H1 (cell line): ENCODE measurements around the gene BRCC3. TPM values are rescaled to one million over a fixed set of nuclear protein-coding genes. Genes with fewer than 3 reads are reported as not detected.

ENCODE experiments used
- polyA plus RNA-seq, 7 experiments: library from polyadenylated mRNA; depleted of rRNA in 3 of 7; stranded (reverse) in 5 of 7; unstranded in 2 of 7; fragments of >200 nt in 5 of 7; fragments of 200-250 nt in 2 of 7; gene quantifications; 1 replicate in 5 of 7; 2 replicates in 1 of 7; 4 replicates in 1 of 7; pipeline versions ENCODE4 v1.2.1 to v1.2.3, GENCODE V29; 2011 to 2013; ENCODE audit warnings: missing spikeins in 2 of 7, mixed read lengths in 2 of 7
- total RNA-seq: library from RNA; stranded (reverse); fragmentation: NEBNext Ultra II Directional; extraction: Animal tissue kit (Norgen Biotek cat#: 25700); gene quantifications from 2 replicates; pipeline ENCODE4 v1.2.1, GENCODE V29; 2021

The BRCC3 gene
- total and polyA plus RNA-seq, 2 of the 8 experiments (the other 6 are each of a cell fraction or from before 2014, with no cell fraction given), result 13.1 to 23.2 TPM

Other genes with a start within 250 kb of the BRCC3 start
- not detected in 2 replicates for gene SMIM9, start 236.8 kb upstream of the BRCC3 start, total RNA-seq
- not detected in 2 replicates for gene SMIM9, start 236.8 kb upstream of the BRCC3 start, polyA plus RNA-seq (2011; rRNA removed)
- 26.8 and 30.2 TPM in 2 replicates for gene F8A1, start 185.2 kb upstream of the BRCC3 start, total RNA-seq
- 17.0 and 18.9 TPM in 2 replicates for gene F8A1, start 185.2 kb upstream of the BRCC3 start, polyA plus RNA-seq (2011; rRNA removed)
- 2.3 and 2.6 TPM in 2 replicates for gene F8, start 48.8 kb upstream of the BRCC3 start, total RNA-seq
- gene F8, start 48.8 kb upstream of the BRCC3 start, polyA plus RNA-seq (2011; rRNA removed), result 1.1 TPM in 2 replicates
- gene FUNDC2, start 44.7 kb upstream of the BRCC3 start, total RNA-seq, result 66.0 and 67.7 TPM in 2 replicates
- 58.9 and 93.7 TPM in 2 replicates for gene FUNDC2, start 44.7 kb upstream of the BRCC3 start, polyA plus RNA-seq (2011; rRNA removed)
- 3.7 and 6.0 TPM in 2 replicates for gene CMC4, start 372 bp upstream of the BRCC3 start, total RNA-seq
- gene CMC4, start 372 bp upstream of the BRCC3 start, polyA plus RNA-seq (2011; rRNA removed), result 7.8 and 8.8 TPM in 2 replicates
- gene MTCP1, start 372 bp upstream of the BRCC3 start, total RNA-seq, result 12.3 and 18.3 TPM in 2 replicates
- 1.2 and 2.0 TPM in 2 replicates for gene MTCP1, start 372 bp upstream of the BRCC3 start, polyA plus RNA-seq (2011; rRNA removed)
- gene VBP1, start 145.0 kb downstream of the BRCC3 start, total RNA-seq, result 56.0 and 59.7 TPM in 2 replicates
- gene VBP1, start 145.0 kb downstream of the BRCC3 start, polyA plus RNA-seq (2011; rRNA removed), result 10.0 and 21.6 TPM in 2 replicates
- 8.8 and 9.3 TPM in 2 replicates for gene RAB39B, start 193.0 kb downstream of the BRCC3 start, total RNA-seq
- 3.0 and 3.1 TPM in 2 replicates for gene RAB39B, start 193.0 kb downstream of the BRCC3 start, polyA plus RNA-seq (2011; rRNA removed)